ENCODE results near the gene IRF5. TPM values are rescaled to one million over a fixed set of nuclear protein-coding genes. Genes with fewer than 3 reads are reported as not detected.

Gene IRF5
- total RNA-seq, 1 experiment from 2014 or later, result 0.74 TPM

DNA sequence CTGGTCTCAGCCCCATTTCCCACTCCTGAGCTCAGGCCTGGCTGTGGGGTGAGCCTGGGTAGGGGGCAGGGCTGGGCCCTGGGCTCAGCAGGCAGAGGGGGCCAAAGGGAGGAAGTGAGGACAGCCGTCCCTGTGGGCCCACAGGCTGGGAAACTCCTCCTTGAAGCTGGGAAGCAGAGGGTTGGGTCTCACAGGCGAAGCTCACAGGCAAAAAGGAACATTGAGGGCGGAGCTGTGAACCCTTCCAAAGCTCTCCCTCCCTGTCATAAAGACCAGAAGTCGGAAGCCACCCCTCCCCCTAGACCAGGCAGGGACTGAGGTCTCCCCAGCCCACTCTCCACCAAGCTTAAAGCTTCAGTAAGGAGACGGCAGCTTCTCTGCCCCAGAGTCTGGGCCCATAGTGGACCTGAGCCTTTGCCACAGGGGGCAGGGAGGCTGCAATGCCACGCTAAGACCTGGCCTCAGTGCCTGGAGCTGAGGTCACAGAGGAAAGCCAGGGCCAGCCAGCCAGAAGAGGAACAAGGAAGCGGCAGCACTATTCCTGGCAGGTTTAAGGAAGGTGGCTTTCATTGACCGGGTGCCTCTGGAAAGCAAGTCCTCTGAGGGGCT is 26.2 kb upstream of the IRF5 start:
- Histone ChIP-seq H2BK5ac (ENCODE audit: insufficient read length, low read length) (no peak overlapping the region), H3K4me2 (ENCODE audit: insufficient read depth, insufficient read length, low read length) (no peak overlapping the region), H3K23ac (ENCODE audit: insufficient read length, low read depth, low read length) (no peak overlapping the region), H3K9me3 (ENCODE audit: control insufficient read depth, low read depth, low read length) (no peaks in the 10 kb centered on the region), H4K8ac (replicated peaks; ENCODE audit: insufficient read length, low read depth, low read length) (no peak overlapping the region), H2BK12ac (ENCODE audit: insufficient read length, low read depth, low read length) (no peak overlapping the region), H2BK20ac (ENCODE audit: low read depth, low read length, poor library complexity, severe bottlenecking) (no peak overlapping the region), H2AFZ (ENCODE audit: low read length) (no peak overlapping the region), H3K79me2 (ENCODE audit: insufficient read depth, low read length) (no peaks in the 10 kb centered on the region), H2BK15ac (ENCODE audit: low read depth, low read length) (no peak overlapping the region), H3T11ph (ENCODE audit: low read length) (no peak overlapping the region), H3K27ac (ENCODE audit: insufficient read length, low read depth, low read length) (no peak overlapping the region), H3K4ac (ENCODE audit: low read depth, low read length) (no peak overlapping the region), H2BK120ac (ENCODE audit: low read depth, low read length, poor library complexity, severe bottlenecking) (no peak overlapping the region), H2AK5ac (ENCODE audit: insufficient read length, low read length) (no peak overlapping the region), H3K27me3 (ENCODE audit: insufficient read depth, low read length) (peaks cover 8% of the 10 kb centered on the region; the same call in 1 of the 2 replicates), H4K20me1 (ENCODE audit: control insufficient read depth, insufficient read depth, insufficient read length) (no peaks in the 10 kb centered on the region), H3K23me2 (ENCODE audit: insufficient read length, low read depth, low read length, poor library complexity, severe bottlenecking) (peaks cover 25% of the 10 kb centered on the region), H3K4me1 (ENCODE audit: insufficient read depth, low read length) (peaks cover 7% of the 10 kb centered on the region; the same call in 1 of the 2 replicates), H3K14ac (ENCODE audit: insufficient read depth, low read length) (0 out of 2 replicates have a peak overlapping the region, but pooled peaks have one; percentile 19), H3K56ac (ENCODE audit: insufficient read length, low read depth, low read length) (no peak overlapping the region), H3K9ac (ENCODE audit: extremely low read depth, insufficient read length, low read length) (no peak overlapping the region), H3K18ac (ENCODE audit: insufficient read length, low read depth, low read length) (peak overlapping the region; percentile 41), H4K5ac (ENCODE audit: insufficient read length, low read depth, low read length) (no peak overlapping the region), H3K79me1 (ENCODE audit: insufficient read depth, low read depth, low read length, poor library complexity, severe bottlenecking) (no peaks in the 10 kb centered on the region), H4K91ac (ENCODE audit: insufficient read length, low read depth, low read length) (no peak overlapping the region)
- Mint-ChIP-seq H3K27ac (peak overlapping the region; percentile 48 to 90 (median 64); a peak in 4 of 7 replicates), H3K4me1 (peaks cover 25 to 37% of the 10 kb centered on the region in 2 experiments), H3K9me3 (peaks cover 0 to 2% of the 10 kb centered on the region in 2 experiments; a peak in 1 of 5 replicates), H3K4me3 (peak overlapping the region; percentile 29 to 73; a peak in 4 of 5 replicates), H3K27me3 (ENCODE audit: low read depth) (peaks cover 29% of the 10 kb centered on the region), H3K36me3 (ENCODE audit: insufficient read depth in 1 of 3, low read depth in 3 of 3) (peaks cover 0 to under 1% (median 0%) of the 10 kb centered on the region in 3 experiments; a peak in 2 of 7 replicates)
- DNase-seq, result peak; percentile 91
- no CpG with 5 or more reads among the region's 8 CpGs for WGBS (ENCODE audit: extremely low coverage, insufficient read length, low lambda C conversion rate)
- TF ChIP-seq CTCF (conservative IDR thresholded peaks at IDR 0.05), result no peak

Measured in H9 (cell line).